ENCODE results near the gene SGMS1.

DNA sequence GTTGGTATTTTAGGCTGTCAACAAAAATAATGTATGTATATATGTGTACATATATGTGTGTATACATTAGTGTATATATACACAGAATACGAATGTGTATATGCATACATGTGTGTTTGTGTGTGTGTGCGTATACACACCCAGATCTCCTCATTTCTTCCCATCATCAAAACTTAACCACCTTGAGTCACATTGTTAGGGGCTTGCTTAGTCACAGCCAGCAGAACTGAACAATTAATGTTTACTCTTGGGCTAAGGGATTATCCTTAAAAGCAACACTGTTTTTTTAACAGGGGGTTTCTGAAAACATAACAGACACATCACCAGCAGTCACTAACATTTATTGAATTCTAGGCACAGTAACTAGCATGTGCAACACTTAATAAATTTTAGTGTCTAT lies 289.5 kb downstream of the SGMS1 start:
- TF ChIP-seq, protein P1, sequence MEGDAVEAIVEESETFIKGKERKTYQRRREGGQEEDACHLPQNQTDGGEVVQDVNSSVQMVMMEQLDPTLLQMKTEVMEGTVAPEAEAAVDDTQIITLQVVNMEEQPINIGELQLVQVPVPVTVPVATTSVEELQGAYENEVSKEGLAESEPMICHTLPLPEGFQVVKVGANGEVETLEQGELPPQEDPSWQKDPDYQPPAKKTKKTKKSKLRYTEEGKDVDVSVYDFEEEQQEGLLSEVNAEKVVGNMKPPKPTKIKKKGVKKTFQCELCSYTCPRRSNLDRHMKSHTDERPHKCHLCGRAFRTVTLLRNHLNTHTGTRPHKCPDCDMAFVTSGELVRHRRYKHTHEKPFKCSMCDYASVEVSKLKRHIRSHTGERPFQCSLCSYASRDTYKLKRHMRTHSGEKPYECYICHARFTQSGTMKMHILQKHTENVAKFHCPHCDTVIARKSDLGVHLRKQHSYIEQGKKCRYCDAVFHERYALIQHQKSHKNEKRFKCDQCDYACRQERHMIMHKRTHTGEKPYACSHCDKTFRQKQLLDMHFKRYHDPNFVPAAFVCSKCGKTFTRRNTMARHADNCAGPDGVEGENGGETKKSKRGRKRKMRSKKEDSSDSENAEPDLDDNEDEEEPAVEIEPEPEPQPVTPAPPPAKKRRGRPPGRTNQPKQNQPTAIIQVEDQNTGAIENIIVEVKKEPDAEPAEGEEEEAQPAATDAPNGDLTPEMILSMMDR (IDR thresholded peaks at IDR 0.05) = no peak
- no peak for TF ChIP-seq POLR2AphosphoS5 (IDR thresholded peaks at IDR 0.05)
